ENCODE measurements around the gene MUC12. TPM values are rescaled to one million over a fixed set of nuclear protein-coding genes. Genes with fewer than 3 reads are reported as not detected.

MUC12 gene
- total RNA-seq, 1 donor from 2014 or later = not detected

DNA sequence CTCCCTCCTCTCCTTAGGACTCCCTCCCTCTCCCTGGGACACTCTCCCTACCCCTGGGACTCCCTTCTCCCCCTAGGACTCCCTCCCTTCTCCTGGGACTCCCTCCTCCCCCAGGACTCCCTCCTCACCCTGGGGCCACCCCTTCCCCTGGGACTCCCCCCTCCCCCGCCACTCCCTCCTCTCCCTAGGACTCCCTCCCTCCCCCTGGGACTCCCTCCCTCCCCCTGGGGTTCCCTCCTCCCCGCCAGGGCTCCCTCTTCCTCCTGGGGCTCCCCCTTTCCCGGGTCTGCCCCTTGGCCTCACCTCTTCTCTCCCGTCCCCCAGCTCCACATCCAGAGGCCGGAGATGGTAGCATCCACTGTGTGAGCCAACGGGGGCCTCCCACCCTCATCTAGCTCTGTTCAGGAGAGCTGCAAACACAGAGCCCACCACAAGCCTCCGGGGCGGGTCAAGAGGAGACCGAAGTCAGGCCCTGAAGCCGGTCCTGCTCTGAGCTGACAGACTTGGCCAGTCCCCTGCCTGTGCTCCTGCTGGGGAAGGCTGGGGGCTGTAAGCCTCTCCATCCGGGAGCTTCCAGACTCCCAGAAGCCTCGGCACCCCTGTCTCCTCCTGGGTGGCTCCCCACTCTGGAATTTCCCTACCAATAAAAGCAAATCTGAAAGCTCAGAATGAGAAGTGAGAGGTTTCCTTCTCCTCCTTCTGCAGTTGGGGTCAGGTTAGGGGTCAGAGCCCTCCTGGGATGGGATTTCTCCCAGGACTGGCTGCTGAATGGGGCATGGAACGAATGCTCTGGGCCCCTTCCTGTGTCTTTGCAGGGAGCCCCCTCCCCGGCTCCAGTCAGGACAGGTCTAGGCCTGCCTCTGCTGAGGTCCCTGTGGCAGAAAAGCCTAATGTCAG lies 49.2 kb downstream of the MUC12 start:
- H3K4me3 Mint-ChIP-seq (ENCODE audit: unreplicated experiment) = no peak overlapping the region
- H3K36me3 Mint-ChIP-seq (ENCODE audit: unreplicated experiment) = no peaks in the 10 kb centered on the region
- peaks cover 8% of the 10 kb centered on the region for H3K27me3 Mint-ChIP-seq (ENCODE audit: unreplicated experiment)
- peak overlapping the region; percentile 52 for H3K27ac Mint-ChIP-seq (ENCODE audit: unreplicated experiment)
- TF ChIP-seq, protein P1, sequence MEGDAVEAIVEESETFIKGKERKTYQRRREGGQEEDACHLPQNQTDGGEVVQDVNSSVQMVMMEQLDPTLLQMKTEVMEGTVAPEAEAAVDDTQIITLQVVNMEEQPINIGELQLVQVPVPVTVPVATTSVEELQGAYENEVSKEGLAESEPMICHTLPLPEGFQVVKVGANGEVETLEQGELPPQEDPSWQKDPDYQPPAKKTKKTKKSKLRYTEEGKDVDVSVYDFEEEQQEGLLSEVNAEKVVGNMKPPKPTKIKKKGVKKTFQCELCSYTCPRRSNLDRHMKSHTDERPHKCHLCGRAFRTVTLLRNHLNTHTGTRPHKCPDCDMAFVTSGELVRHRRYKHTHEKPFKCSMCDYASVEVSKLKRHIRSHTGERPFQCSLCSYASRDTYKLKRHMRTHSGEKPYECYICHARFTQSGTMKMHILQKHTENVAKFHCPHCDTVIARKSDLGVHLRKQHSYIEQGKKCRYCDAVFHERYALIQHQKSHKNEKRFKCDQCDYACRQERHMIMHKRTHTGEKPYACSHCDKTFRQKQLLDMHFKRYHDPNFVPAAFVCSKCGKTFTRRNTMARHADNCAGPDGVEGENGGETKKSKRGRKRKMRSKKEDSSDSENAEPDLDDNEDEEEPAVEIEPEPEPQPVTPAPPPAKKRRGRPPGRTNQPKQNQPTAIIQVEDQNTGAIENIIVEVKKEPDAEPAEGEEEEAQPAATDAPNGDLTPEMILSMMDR (IDR thresholded peaks at IDR 0.05) = no peak
- H3K4me1 Mint-ChIP-seq (ENCODE audit: unreplicated experiment) = peaks cover 11% of the 10 kb centered on the region
- DNase-seq (ENCODE audit: extremely low spot score, unreplicated experiment) = no peak
- no peaks in the 10 kb centered on the region for H3K9me3 Mint-ChIP-seq (ENCODE audit: unreplicated experiment)

DNA sequence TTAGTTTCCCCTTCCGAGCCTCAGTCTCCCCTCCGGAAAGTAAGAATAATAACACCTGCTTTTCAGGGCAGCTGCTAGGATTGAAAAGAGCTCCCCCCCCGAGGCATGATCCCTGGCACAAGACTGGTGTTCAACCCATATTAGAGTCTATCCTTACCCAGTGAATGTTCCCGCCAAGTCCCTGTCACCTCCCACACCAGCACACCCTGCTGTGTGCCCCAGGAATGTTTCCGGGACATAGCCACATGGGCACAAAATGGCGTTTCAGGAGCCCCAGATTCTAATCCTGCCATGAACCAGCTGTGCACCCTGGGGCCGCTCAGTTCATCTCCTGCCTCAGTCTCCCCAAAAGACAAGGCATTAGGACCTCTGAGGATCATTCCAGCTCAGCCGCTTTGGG lies 51.1 kb downstream of the MUC12 start:
- H3K27ac Mint-ChIP-seq (ENCODE audit: unreplicated experiment) = no peak overlapping the region
- peaks cover 11% of the 10 kb centered on the region for H3K4me1 Mint-ChIP-seq (ENCODE audit: unreplicated experiment)
- DNase-seq (ENCODE audit: extremely low spot score, unreplicated experiment) = no peak
- TF ChIP-seq, protein P1 (IDR thresholded peaks at IDR 0.05) = no peak
- no peaks in the 10 kb centered on the region for H3K36me3 Mint-ChIP-seq (ENCODE audit: unreplicated experiment)
- H3K4me3 Mint-ChIP-seq (ENCODE audit: unreplicated experiment) = no peak overlapping the region
- H3K27me3 Mint-ChIP-seq (ENCODE audit: unreplicated experiment) = peaks cover 12% of the 10 kb centered on the region
- no peaks in the 10 kb centered on the region for H3K9me3 Mint-ChIP-seq (ENCODE audit: unreplicated experiment)

DNA sequence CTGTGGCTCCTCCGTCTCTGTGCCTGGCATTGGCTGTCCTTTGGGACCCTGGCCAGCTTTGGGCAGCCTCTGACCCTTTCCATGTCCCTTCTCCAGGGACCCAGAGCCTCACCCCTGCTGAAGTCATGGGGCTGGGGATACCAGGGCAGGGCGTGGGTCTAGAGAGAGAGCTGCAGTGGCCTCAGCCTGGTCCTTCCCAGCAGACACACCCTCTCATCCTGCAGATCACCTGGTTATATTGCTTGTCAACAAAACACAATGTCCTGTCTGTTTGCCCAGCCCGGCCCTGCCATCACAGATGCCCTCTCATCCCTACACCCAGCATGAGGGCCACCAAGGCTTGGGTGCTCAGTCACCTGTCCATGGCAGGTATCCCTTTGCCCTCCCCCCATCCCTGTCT lies 52.3 kb downstream of the MUC12 start:
- H3K36me3 Mint-ChIP-seq (ENCODE audit: unreplicated experiment) = no peaks in the 10 kb centered on the region
- TF ChIP-seq, protein P1 (IDR thresholded peaks at IDR 0.05) = no peak
- H3K9me3 Mint-ChIP-seq (ENCODE audit: unreplicated experiment) = no peaks in the 10 kb centered on the region
- no peak for DNase-seq (ENCODE audit: extremely low spot score, unreplicated experiment)
- H3K27ac Mint-ChIP-seq (ENCODE audit: unreplicated experiment) = no peak overlapping the region
- H3K4me1 Mint-ChIP-seq (ENCODE audit: unreplicated experiment) = peaks cover 8% of the 10 kb centered on the region
- H3K27me3 Mint-ChIP-seq (ENCODE audit: unreplicated experiment) = peaks cover 12% of the 10 kb centered on the region
- no peak overlapping the region for H3K4me3 Mint-ChIP-seq (ENCODE audit: unreplicated experiment)

DNA sequence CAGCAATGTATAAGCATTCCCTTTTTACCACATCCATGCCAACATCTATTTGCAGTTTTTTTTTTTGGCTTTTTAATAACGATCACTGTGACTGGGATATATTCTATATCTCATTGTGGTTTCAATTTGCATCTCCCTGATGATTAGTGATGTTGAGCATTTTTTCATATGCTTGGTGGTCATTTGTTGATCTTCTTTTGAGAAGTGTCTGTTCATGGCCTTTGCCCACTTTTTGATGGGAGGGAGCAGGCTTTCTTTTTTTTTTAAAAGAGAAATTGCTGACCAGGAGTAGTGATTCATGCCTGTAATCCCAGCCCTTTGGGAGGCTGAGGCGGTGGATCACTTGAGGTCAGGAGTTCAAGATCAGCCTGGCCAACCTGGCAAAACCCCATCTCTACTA lies 54.5 kb downstream of the MUC12 start:
- Mint-ChIP-seq H3K27me3 (ENCODE audit: unreplicated experiment) (peaks cover 16% of the 10 kb centered on the region), H3K4me1 (ENCODE audit: unreplicated experiment) (no peaks in the 10 kb centered on the region), H3K36me3 (ENCODE audit: unreplicated experiment) (no peaks in the 10 kb centered on the region), H3K9me3 (ENCODE audit: unreplicated experiment) (no peaks in the 10 kb centered on the region), H3K4me3 (ENCODE audit: unreplicated experiment) (no peak overlapping the region), H3K27ac (ENCODE audit: unreplicated experiment) (no peak overlapping the region)
- DNase-seq (ENCODE audit: extremely low spot score, unreplicated experiment) = no peak
- TF ChIP-seq, protein P1 (IDR thresholded peaks at IDR 0.05) = no peak

DNA sequence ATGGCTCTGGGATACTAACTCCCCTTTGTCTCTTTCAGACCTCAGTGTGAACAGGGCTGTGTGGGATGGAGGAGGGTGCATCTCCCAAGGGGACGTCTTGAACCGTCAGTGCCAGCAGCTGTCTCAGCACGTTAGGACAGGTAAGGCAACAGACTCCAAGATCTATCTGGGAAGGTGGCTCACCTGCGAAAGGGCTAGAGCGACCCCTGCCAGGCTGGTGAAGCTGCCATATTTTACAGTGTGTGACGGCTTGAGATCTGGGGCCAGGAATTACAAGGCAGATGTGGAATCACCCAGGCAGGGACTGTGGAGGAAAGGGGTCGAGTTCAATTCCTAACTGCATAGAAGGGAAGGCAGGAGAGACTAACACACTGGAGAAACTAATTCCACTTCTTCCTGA lies 61.7 kb downstream of the MUC12 start:
- peaks cover 11% of the 10 kb centered on the region for H3K27me3 Mint-ChIP-seq (ENCODE audit: unreplicated experiment)
- peaks cover 2% of the 10 kb centered on the region for H3K9me3 Mint-ChIP-seq (ENCODE audit: unreplicated experiment)
- no peak for DNase-seq (ENCODE audit: extremely low spot score, unreplicated experiment)
- H3K4me3 Mint-ChIP-seq (ENCODE audit: unreplicated experiment) = no peak overlapping the region
- TF ChIP-seq, protein P1 (IDR thresholded peaks at IDR 0.05) = no peak
- no peak overlapping the region for H3K27ac Mint-ChIP-seq (ENCODE audit: unreplicated experiment)
- no peaks in the 10 kb centered on the region for H3K4me1 Mint-ChIP-seq (ENCODE audit: unreplicated experiment)
- no peaks in the 10 kb centered on the region for H3K36me3 Mint-ChIP-seq (ENCODE audit: unreplicated experiment)
